Heart left ventricle (tissue), 13 donors: ENCODE results near the gene ESPN.

Source experiments
- CTCF ChIP-seq, 12 donors: fragments of 200-600 bp; sonication (generic) in 4 of 12; IDR thresholded peaks; one replicate each; pipeline versions ENCODE4 v1.5.0 to v1.8.0; 2018 to 2022; ENCODE audit warnings: antibody characterized with exemption in 12 of 12, mild to moderate bottlenecking in 5 of 12
- POLR2A ChIP-seq, 2 donors: fragments of 450-650 bp; IDR thresholded peaks; one replicate each; pipeline ENCODE4 v1.6.1; 2017; ENCODE audit warnings: antibody characterized with exemption in 2 of 2, mild to moderate bottlenecking in 2 of 2, moderate library complexity in 2 of 2
- donor health status: ischemic (EF 13 %, LVEDD 7.1; RV severe dilation, severe dysfunction).
- donor health status: DM: no; HTN: yes; CAD: no.
- donor health status: DM: no; HTN: no; CAD: no.
- donor health status: ischemic (EF 25% LVEDD 6.9; RV normal size, moderate dysfunction).
- donor health status: ischemic (EF 25% LVEDD 5.7; RV mildly dilated, moderate dysfunction).
- donor health status: ischemic (EF 35%, LVEDD 5.7; RV mildly dilated, moderate dysfunction).
- donor health status: nonischemic (EF 11% LVEDD 7.7; RV severe dilation, severe dysfunction).
- donor health status: DM: yes; HTN: yes; CAD: no.
- donor health status: PGD.
- donor health status: ischemic (EF 29% LVEDD 5.4; RV normal size, mild dysfunction).
- donor health status: nonischemic (EF 23%, LVEDD 6.1; RV moderate dilation, normal function).

GRCh38 chr1:6421266-6421665, 3.3 kb upstream of the ESPN start:
- TF ChIP-seq CTCF (IDR thresholded peaks at IDR 0.05) (no peak), POLR2A (IDR thresholded peaks at IDR 0.05) (no peak)
